HEK293T (cell line): ENCODE data around the gene ABCB1.

Source experiments
- ELF4 ChIP-seq: fragments of 450-650 bp; IDR thresholded peaks from 2 replicates; pipeline ENCODE4 v1.6.1; 2017; ENCODE audit warnings: antibody characterized with exemption
- FOXA1 ChIP-seq: fragments of 450-650 bp; IDR thresholded peaks from 2 replicates; pipeline ENCODE4 v1.6.1; 2016; ENCODE audit warnings: mild to moderate bottlenecking
- FOXM1 ChIP-seq: fragments of 450-650 bp; IDR thresholded peaks from 2 replicates; pipeline ENCODE4 v1.6.1; 2017; ENCODE audit warnings: mild to moderate bottlenecking, borderline replicate concordance
- HDGF ChIP-seq: fragments of 450-650 bp; IDR thresholded peaks from 2 replicates; pipeline ENCODE4 v1.6.1; 2017; ENCODE audit warnings: antibody characterized with exemption, borderline replicate concordance
- NFRKB ChIP-seq: fragments of 450-650 bp; IDR thresholded peaks from 2 replicates; pipeline ENCODE4 v1.6.1; 2016; ENCODE audit warnings: mild to moderate bottlenecking, moderate library complexity
- TARDBP ChIP-seq: fragments of 450-650 bp; IDR thresholded peaks from 2 replicates; pipeline ENCODE4 v1.6.1; 2016
- ZNF384 ChIP-seq: fragments of 450-650 bp; IDR thresholded peaks from 2 replicates; pipeline ENCODE4 v1.6.1; 2016

GRCh38 chr7:87625101-87625500 is 24.4 kb upstream of the ABCB1 start:
- no peak for TF ChIP-seq TARDBP
- TF ChIP-seq HDGF, result no peak
- TF ChIP-seq ELF4, result no peak
- TF ChIP-seq ZNF384, result no peak
- TF ChIP-seq NFRKB, result no peak
- TF ChIP-seq FOXM1, result no peak
- no peak for TF ChIP-seq FOXA1
